HG03521 (cell line): ENCODE results near the gene SS18L1.
A peak's percentile ranks its signal among the peaks of the same experiment; 100 is the strongest.
"Not testable (repeated sequence)": the region's sequence is repeated elsewhere in the genome, so short reads cannot be mapped to it uniquely, and the experiment has no call there.

Experiments used
- ATAC-seq: cut with Tn5 transposase; IDR thresholded peaks from one replicate; pipeline ENCODE4 v1.9.1; 2021; ENCODE audit warnings: mild to moderate bottlenecking, moderate library complexity; ENCODE audit not compliant: unreplicated experiment

SS18L1 gene

GRCh38 chr20:62136283-62137091 is 7.1 kb upstream of the SS18L1 start:
- ATAC-seq = no peak

GRCh38 chr20:62137092-62137384 is 6.5 kb upstream of the SS18L1 start:
- no peak for ATAC-seq

GRCh38 chr20:62137478-62138203 is 5.9 kb upstream of the SS18L1 start:
- ATAC-seq = no peak

GRCh38 chr20:62138204-62138543 is 5.4 kb upstream of the SS18L1 start:
- ATAC-seq = no peak

- ATAC-seq = no peak
Observed at GRCh38 chr20:62138912-62139311, 4.7 kb upstream of the SS18L1 start.

GRCh38 chr20:62139636-62140035 is 3.9 kb upstream of the SS18L1 start:
- ATAC-seq = no peak

GRCh38 chr20:62141043-62141396 is 2.5 kb upstream of the SS18L1 start:
- no peak for ATAC-seq

- no peak for ATAC-seq
Observed at GRCh38 chr20:62141397-62142251, 1.9 kb upstream of the SS18L1 start.

- ATAC-seq = peak; percentile 18
Observed at GRCh38 chr20:62142252-62143080, 1.1 kb upstream of the SS18L1 start.

- ATAC-seq = peak; percentile 13
Observed at GRCh38 chr20:62143957-62144825, 622 bp downstream of the SS18L1 start.

- no peak for ATAC-seq
Observed at GRCh38 chr20:62145688-62146018, 2.1 kb downstream of the SS18L1 start.

- ATAC-seq = no peak
Observed at GRCh38 chr20:62146019-62146755, 2.6 kb downstream of the SS18L1 start.

GRCh38 chr20:62147125-62147524 is 3.6 kb downstream of the SS18L1 start:
- no peak for ATAC-seq

GRCh38 chr20:62147528-62147927 is 4.0 kb downstream of the SS18L1 start:
- ATAC-seq = no peak

- not testable (repeated sequence) for ATAC-seq
Observed at GRCh38 chr20:62148383-62148782, 4.8 kb downstream of the SS18L1 start.

GRCh38 chr20:62148908-62149314 is 5.3 kb downstream of the SS18L1 start:
- ATAC-seq = no peak

- no peak for ATAC-seq
Observed at GRCh38 chr20:62149532-62150309, 6.2 kb downstream of the SS18L1 start.

GRCh38 chr20:62150310-62150575 is 6.7 kb downstream of the SS18L1 start:
- no peak for ATAC-seq

GRCh38 chr20:62151225-62151624 is 7.7 kb downstream of the SS18L1 start:
- no peak for ATAC-seq
